H1 (cell line): ENCODE measurements around the gene CHST8. TPM values are rescaled to one million over a fixed set of nuclear protein-coding genes. Genes with fewer than 3 reads are reported as not detected.

Source experiments
- CTCF ChIA-PET: fragments of 300-600 bp; sonication (Branson Sonifier 250); formaldehyde crosslinking; loops from one replicate; lab custom pipeline; 2021; ENCODE audit not compliant: partially characterized antibody; lab: Charles Lee
- POLR2A ChIA-PET: fragments of 300-600 bp; sonication (Branson Sonifier 250); formaldehyde crosslinking; loops from one replicate; lab custom pipeline; 2021; ENCODE audit warnings: inconsistent platforms; ENCODE audit not compliant: partially characterized antibody; lab: Charles Lee
- DNase-seq, 2 experiments: peaks; one replicate each; pipeline versions ENCODE4 v3.0.0 to v3.0.0-alpha.2; 2010 to 2022; ENCODE audit warnings: low spot score in 2 of 2, low read depth in 1 of 2, mixed read lengths in 1 of 2
- FAIRE-seq: peaks from 2 replicates; lab custom pipeline; 2011; peaks lifted over from hg19 to GRCh38; lab: Jason Lieb, UNC
- H2AFZ ChIP-seq: 2 replicates; pipeline ENCODE4 v1.8.1; 2012; ENCODE audit warnings: low read length, inconsistent platforms
- H2AK5ac ChIP-seq: 2 replicates; pipeline ENCODE4 v1.6.1; 2013; ENCODE audit warnings: low read depth, low read length
- H2BK120ac ChIP-seq: replicated peaks from 2 replicates; pipeline ENCODE3; 2013; ENCODE audit warnings: low read depth, low read length, inconsistent platforms
- H2BK12ac ChIP-seq: 2 replicates; pipeline ENCODE4 v1.6.1; 2013; ENCODE audit warnings: low read depth, low read length
- H2BK15ac ChIP-seq: 2 replicates; pipeline ENCODE4 v1.6.1; 2013; ENCODE audit warnings: low read length
- H2BK20ac ChIP-seq: 2 replicates; pipeline ENCODE4 v1.6.1; 2013; ENCODE audit warnings: low read length
- H2BK5ac ChIP-seq: 2 replicates; pipeline ENCODE4 v1.6.1; 2013; ENCODE audit warnings: low read depth, low read length
- H3K14ac ChIP-seq: 2 replicates; pipeline ENCODE4 v1.6.1; 2013; ENCODE audit warnings: inconsistent platforms; ENCODE audit not compliant: insufficient read length
- H3K18ac ChIP-seq: 2 replicates; pipeline ENCODE4 v1.6.1; 2013; ENCODE audit warnings: low read length; ENCODE audit errors: extremely low read depth
- H3K23ac ChIP-seq: 2 replicates; pipeline ENCODE4 v1.6.1; 2013; ENCODE audit warnings: inconsistent platforms; ENCODE audit not compliant: insufficient read length
- H3K23me2 ChIP-seq: 2 replicates; pipeline ENCODE4 v1.6.1; 2013; ENCODE audit warnings: low read depth, low read length
- H3K27ac ChIP-seq: 2 replicates; pipeline ENCODE4 v1.6.1; 2011; ENCODE audit warnings: low read depth, low read length, inconsistent platforms
- H3K27me3 ChIP-seq, 4 experiments: replicated peaks in 1 of 4; 1 replicate in 1 of 4; 2 replicates in 3 of 4; pipeline versions ENCODE4 v1.6.1 to v1.8.1; 2011 to 2013; ENCODE audit warnings: low read length in 3 of 4, mild to moderate bottlenecking in 3 of 4, inconsistent platforms in 2 of 4, mixed read lengths in 2 of 4, moderate library complexity in 1 of 4; ENCODE audit not compliant: control insufficient read depth in 3 of 4, insufficient read depth in 3 of 4; ENCODE audit errors: extremely low read depth in 1 of 4
- H3K36me3 ChIP-seq, 4 experiments: 2 replicates each; pipeline versions ENCODE4 v1.6.1 to v1.8.1; 2011 to 2013; ENCODE audit warnings: mild to moderate bottlenecking in 4 of 4, low read length in 3 of 4, moderate library complexity in 2 of 4, control low read depth in 1 of 4, inconsistent platforms in 1 of 4; ENCODE audit not compliant: insufficient read depth in 4 of 4, control insufficient read depth in 2 of 4
- H3K4ac ChIP-seq: replicated peaks from 2 replicates; pipeline ENCODE3; 2013; ENCODE audit warnings: low read length, low read depth, mixed read lengths, inconsistent platforms; ENCODE audit not compliant: insufficient read length
- H3K4me1 ChIP-seq, 4 experiments: replicated peaks in 1 of 4; 1 replicate in 1 of 4; 2 replicates in 3 of 4; pipeline versions ENCODE4 v1.6.1 to v1.8.1; 2011 to 2013; ENCODE audit warnings: low read length in 3 of 4, inconsistent platforms in 2 of 4, mixed read lengths in 1 of 4; ENCODE audit not compliant: insufficient read depth in 4 of 4, control insufficient read depth in 3 of 4
- H3K4me2 ChIP-seq, 2 experiments: 2 replicates each; pipeline versions ENCODE4 v1.6.1 to v1.8.1; 2011 to 2013; ENCODE audit warnings: low read depth in 2 of 2, low read length in 2 of 2, control low read depth in 1 of 2, inconsistent platforms in 1 of 2, mild to moderate bottlenecking in 1 of 2; ENCODE audit not compliant: insufficient read depth in 1 of 2
- H3K4me3 ChIP-seq, 4 experiments: fragments of 200-600, 300-600 bp in 1 of 4; sonication (generic), shearing (Covaris generic), sonication (Bioruptor Twin) in 1 of 4; 2 replicates each; pipeline versions ENCODE4 v1.5.1 to v1.8.1; 2011 to 2016; ENCODE audit warnings: low read length in 4 of 4, low read depth in 3 of 4, control low read depth in 2 of 4, inconsistent platforms in 2 of 4, mild to moderate bottlenecking in 2 of 4, mixed read lengths in 1 of 4, moderate library complexity in 1 of 4; ENCODE audit not compliant: insufficient read depth in 2 of 4; ENCODE audit errors: extremely low read depth in 1 of 4
- H3K56ac ChIP-seq: replicated peaks from 2 replicates; pipeline ENCODE3; 2013; ENCODE audit warnings: low read depth, mild to moderate bottlenecking, mixed read lengths, low read length, inconsistent platforms; ENCODE audit not compliant: insufficient read length
- H3K79me1 ChIP-seq: 2 replicates; pipeline ENCODE4 v1.6.1; 2013; ENCODE audit warnings: low read depth, low read length, control low read depth
- H3K79me2 ChIP-seq, 2 experiments: 2 replicates each; pipeline versions ENCODE4 v1.6.1 to v1.8.1; 2012 to 2013; ENCODE audit warnings: low read length in 2 of 2, mild to moderate bottlenecking in 2 of 2, inconsistent platforms in 1 of 2; ENCODE audit not compliant: insufficient read depth in 2 of 2, control insufficient read depth in 1 of 2
- H3K9ac ChIP-seq, 4 experiments: replicated peaks in 1 of 4; 1 replicate in 1 of 4; 2 replicates in 3 of 4; pipeline versions ENCODE4 v1.6.1 to v1.8.1; 2011 to 2013; ENCODE audit warnings: low read depth in 3 of 4, low read length in 3 of 4, control low read depth in 2 of 4, mild to moderate bottlenecking in 2 of 4, moderate library complexity in 2 of 4, inconsistent platforms in 1 of 4; ENCODE audit errors: extremely low read depth in 1 of 4
- H3K9me3 ChIP-seq, 2 experiments: 2 replicates each; pipeline versions ENCODE4 v1.6.1 to v1.8.1; 2012 to 2013; ENCODE audit warnings: mild to moderate bottlenecking in 2 of 2, moderate library complexity in 2 of 2, control low read depth in 1 of 2, inconsistent platforms in 1 of 2, low read depth in 1 of 2, low read length in 1 of 2, mixed read lengths in 1 of 2; ENCODE audit not compliant: insufficient read depth in 2 of 2
- H4K20me1 ChIP-seq, 2 experiments: replicated peaks in 1 of 2; 2 replicates each; pipeline versions ENCODE3 to v1.8.1; 2011 to 2013; ENCODE audit warnings: inconsistent platforms in 2 of 2, low read length in 2 of 2, mild to moderate bottlenecking in 1 of 2; ENCODE audit not compliant: insufficient read depth in 2 of 2, control insufficient read depth in 1 of 2
- H4K5ac ChIP-seq: 2 replicates; pipeline ENCODE4 v1.6.1; 2013; ENCODE audit warnings: low read length, low read depth, mixed read lengths, inconsistent platforms; ENCODE audit not compliant: insufficient read length
- H4K8ac ChIP-seq: 2 replicates; pipeline ENCODE4 v1.8.0; 2013; ENCODE audit warnings: mild to moderate bottlenecking, moderate library complexity, low read length, inconsistent platforms; ENCODE audit not compliant: insufficient read depth; ENCODE audit errors: extremely low read depth
- H4K91ac ChIP-seq: replicated peaks from 2 replicates; pipeline ENCODE3; 2013; ENCODE audit warnings: low read length, mixed read lengths, inconsistent platforms; ENCODE audit not compliant: insufficient read length
- CTCF ChIP-seq, 3 experiments: IDR thresholded peaks; 1 replicate in 2 of 3; 2 replicates in 1 of 3; pipeline versions ENCODE4 v1.5.1 to v1.6.1; 2011; ENCODE audit warnings: low read length in 3 of 3, mild to moderate bottlenecking in 3 of 3, inconsistent platforms in 2 of 3, low read depth in 1 of 3, moderate library complexity in 1 of 3; ENCODE audit not compliant: insufficient read depth in 1 of 3; ENCODE audit errors: control extremely low read depth in 1 of 3
- FOSL1 ChIP-seq: IDR thresholded peaks from 2 replicates; pipeline ENCODE4 v1.6.1; 2011; ENCODE audit warnings: mild to moderate bottlenecking, low read depth, low read length, moderate library complexity; ENCODE audit not compliant: insufficient read depth
- GTF2F1 ChIP-seq: IDR thresholded peaks from 2 replicates; pipeline ENCODE4 v1.6.1; 2012; ENCODE audit warnings: low read depth, low read length, improper control_type of control experiment, borderline replicate concordance
- HDAC2 ChIP-seq, 2 experiments: fragments of 300-600 bp in 1 of 2; sonication (generic) in 1 of 2; IDR thresholded peaks; 2 replicates each; pipeline ENCODE4 v1.6.1; 2011 to 2012; ENCODE audit warnings: low read depth in 2 of 2, low read length in 2 of 2, mild to moderate bottlenecking in 2 of 2, moderate library complexity in 2 of 2, borderline replicate concordance in 1 of 2, inconsistent platforms in 1 of 2
- KDM4A ChIP-seq: IDR thresholded peaks from one replicate; pipeline ENCODE4 v1.7.1; 2012; ENCODE audit warnings: low read depth, mild to moderate bottlenecking, moderate library complexity, low read length, inconsistent platforms; ENCODE audit not compliant: severe bottlenecking
- NANOG ChIP-seq: IDR thresholded peaks from 2 replicates; pipeline ENCODE4 v1.6.1; 2011; ENCODE audit warnings: low read length, low read depth, mild to moderate bottlenecking, inconsistent platforms; ENCODE audit not compliant: insufficient read depth, poor library complexity, severe bottlenecking
- RAD21 ChIP-seq, 2 experiments: IDR thresholded peaks in 1 of 2; conservative IDR thresholded peaks in 1 of 2; 2 replicates each; pipeline ENCODE4 v1.6.1; 2011; ENCODE audit warnings: low read depth in 2 of 2, low read length in 2 of 2, improper control_type of control experiment in 1 of 2, inconsistent platforms in 1 of 2, mild to moderate bottlenecking in 1 of 2, moderate library complexity in 1 of 2
- WGBS, 2 experiments: shearing (Covaris generic) in 1 of 2; methylation state at CpG; one replicate each; pipeline versions ENCODE4 v1.1.6 to v1.1.7; 2013 to 2015; ENCODE audit warnings: low lambda C conversion rate in 2 of 2, mixed read lengths in 2 of 2, inconsistent platforms in 1 of 2, low coverage in 1 of 2, missing lambda C conversion rate in 1 of 2; ENCODE audit not compliant: insufficient replicate concordance in 2 of 2, insufficient coverage in 1 of 2, insufficient read length in 1 of 2; ENCODE audit errors: extremely low coverage in 1 of 2, missing lambda C conversion rate in 1 of 2; 5-methylcytosine and 5-hydroxymethylcytosine counted together
- polyA plus RNA-seq, 7 experiments: library from polyadenylated mRNA; depleted of rRNA in 3 of 7; stranded (reverse) in 5 of 7; unstranded in 2 of 7; fragments of >200 nt in 5 of 7; fragments of 200-250 nt in 2 of 7; gene quantifications; 1 replicate in 5 of 7; 2 replicates in 1 of 7; 4 replicates in 1 of 7; pipeline versions ENCODE4 v1.2.1 to v1.2.3, GENCODE V29; 2011 to 2013; ENCODE audit warnings: missing spikeins in 2 of 7, mixed read lengths in 2 of 7
- total RNA-seq: library from RNA; stranded (reverse); fragmentation: NEBNext Ultra II Directional; extraction: Animal tissue kit (Norgen Biotek cat#: 25700); gene quantifications from 2 replicates; pipeline ENCODE4 v1.2.1, GENCODE V29; 2021

The CHST8 gene
- total and polyA plus RNA-seq, 2 of the 8 experiments (the other 6 are each of a cell fraction or from before 2014, with no cell fraction given), result 10.8 to 28.2 TPM

- no peaks in the 10 kb centered on the region for H3K9me3 ChIP-seq
- no peak overlapping the region for H3K4ac ChIP-seq
- CTCF ChIA-PET, result interaction anchor here (0.6 to 6.3 kb wide), 41 partner anchors 8 to 1942 kb away, joined by 3 to 79 read pairs (median 4); no protein-coding TSS in a partner anchor
- no peak overlapping the region for H4K91ac ChIP-seq
- H4K8ac ChIP-seq, result no peak overlapping the region
- H3K4me2 ChIP-seq, result no peak overlapping the region
- H3K18ac ChIP-seq, result no peak overlapping the region
- no peaks in the 10 kb centered on the region for H3K79me2 ChIP-seq
- no peak overlapping the region for H3K9ac ChIP-seq
- H2BK20ac ChIP-seq, result no peak overlapping the region
- H3K23me2 ChIP-seq, result peaks cover 6% of the 10 kb centered on the region; the same call in 1 of the 2 replicates
- 48% methylated on average over 17 of the region's 19 CpGs; no CpG with 5 or more reads in 1 of the 2 experiments for WGBS, 2 experiments
- no peak overlapping the region for H2BK120ac ChIP-seq
- H3K27me3 ChIP-seq, result no peaks in the 10 kb centered on the region
- peak overlapping the region; percentile 88; the same call in 1 of the 2 replicates for H2BK15ac ChIP-seq
- H3K56ac ChIP-seq, result no peak overlapping the region
- no peak overlapping the region for H2BK5ac ChIP-seq
- no peak overlapping the region for H2BK12ac ChIP-seq
- peak; percentile 29 to 89 for DNase-seq
- H3K4me3 ChIP-seq, result no peak overlapping the region
- H3K79me1 ChIP-seq, result no peaks in the 10 kb centered on the region
- FAIRE-seq, result no peak
- H2AK5ac ChIP-seq, result no peak overlapping the region
- H3K4me1 ChIP-seq, result no peaks in the 10 kb centered on the region
- peaks cover 8 to 15% of the 10 kb centered on the region in 2 experiments for H4K20me1 ChIP-seq
- H2AFZ ChIP-seq, result no peak overlapping the region
- peaks cover 0 to 5% (median 0%) of the 10 kb centered on the region in 4 experiments; a peak in 2 of 8 replicates for H3K36me3 ChIP-seq
- H3K23ac ChIP-seq, result no peak overlapping the region
- H3K27ac ChIP-seq, result no peak overlapping the region
- POLR2A ChIA-PET, result interaction anchor here (0.6 to 0.7 kb wide), 2 partner anchors 26 to 590 kb away, joined by 3 read pairs; partner anchors contain the start of gene KCTD15
- no peak overlapping the region for H4K5ac ChIP-seq
- H3K14ac ChIP-seq, result no peak overlapping the region
- no peak for TF ChIP-seq NANOG
- no peak for TF ChIP-seq KDM4A
- TF ChIP-seq GTF2F1, result 0 out of 2 replicates have a peak, but pooled peaks have one; percentile 33
- TF ChIP-seq RAD21 (IDR thresholded peaks at IDR 0.05 in 1 of 2, conservative IDR thresholded peaks at IDR 0.05 in 1 of 2; ENCODE audit: low read depth in 2 of 2, low read length in 2 of 2), result peak; percentile 98 to 99
- TF ChIP-seq HDAC2 (IDR thresholded peaks at IDR 0.05; ENCODE audit: borderline replicate concordance in 1 of 2, low read depth in 2 of 2, low read length in 2 of 2), result peak in 1 of 2 experiments; percentile 65; a peak in 1 of 4 replicates
- TF ChIP-seq FOSL1, result no peak
- TF ChIP-seq CTCF (IDR thresholded peaks at IDR 0.05; ENCODE audit: control extremely low read depth in 1 of 3, insufficient read depth in 1 of 3, low read depth in 1 of 3, low read length in 3 of 3), result peak; percentile 88 to 95 (median 89)
These were observed 149.8 kb downstream of the CHST8 start for GRCh38 chr19:33771384-33772101.
